Stimulated activated CD4-positive, alpha-beta T cell treated with anti-CD3 and anti-CD28 coated beads, Interleukin-2, amount 100 ng/mL, for 24 hours (primary cell): ENCODE data around the gene TMEM131.
"Not testable (repeated sequence)": the region's sequence is repeated elsewhere in the genome, so short reads cannot be mapped to it uniquely, and the experiment has no call there.

Source experiments
- DNase-seq, 2 donors: peaks; one replicate each; pipeline ENCODE4 v3.0.0-alpha.2; 2020

Gene TMEM131

GRCh38 chr2:97853057-97853456 lies 142.7 kb downstream of the TMEM131 start:
- DNase-seq, result not testable (repeated sequence)

- no peak for DNase-seq
Observed at GRCh38 chr2:97851172-97851571, 144.6 kb downstream of the TMEM131 start.

DNA sequence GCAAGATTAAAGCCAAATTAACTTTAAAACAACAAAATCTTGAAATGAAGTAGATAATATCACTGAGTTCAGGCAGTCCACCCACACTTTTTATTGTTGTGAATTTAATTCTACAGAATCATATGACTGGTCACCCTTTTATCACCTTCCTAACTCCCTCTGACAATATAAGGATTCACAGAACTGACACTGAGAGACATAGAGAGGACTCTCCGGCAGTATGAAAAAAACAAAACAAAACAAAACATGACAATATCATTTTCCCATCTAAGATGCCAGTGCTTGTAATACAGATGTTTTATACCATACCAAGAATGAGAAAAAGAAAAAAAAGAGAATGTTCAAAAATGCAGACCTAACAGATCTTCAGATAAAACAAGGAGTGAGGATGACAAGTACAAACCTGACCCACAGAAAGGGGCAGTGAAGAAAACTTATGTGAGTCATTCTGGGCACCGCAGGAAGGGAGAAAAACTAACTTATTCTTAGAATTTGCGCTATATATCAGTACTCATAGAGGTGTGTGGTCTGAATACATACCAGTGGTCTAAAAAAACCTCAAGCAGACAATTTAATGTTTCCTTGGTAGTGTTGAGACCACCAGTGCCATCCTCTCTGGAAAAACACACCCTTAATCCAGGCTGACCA lies 145.7 kb downstream of the TMEM131 start:
- no peak for DNase-seq

DNA sequence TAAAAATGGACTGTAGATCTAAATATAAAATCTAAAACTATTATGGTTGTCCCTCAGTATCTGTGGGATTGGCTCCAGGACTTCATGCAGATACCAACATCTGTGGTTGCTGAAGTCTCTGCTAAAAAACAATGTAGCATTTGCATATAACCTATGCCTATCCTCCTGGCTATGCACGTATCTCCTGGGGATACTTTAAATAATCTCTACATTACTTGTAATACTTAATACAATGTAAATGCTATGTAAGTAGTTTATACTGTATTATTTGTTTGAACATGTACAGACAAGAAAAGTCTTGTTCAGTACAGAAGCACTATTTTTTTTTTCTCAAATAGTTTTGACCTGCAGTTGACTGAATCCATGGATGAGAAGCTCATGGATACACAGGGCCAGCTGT lies 147.4 kb downstream of the TMEM131 start:
- DNase-seq, result no peak

- not testable (repeated sequence) for DNase-seq
Observed at GRCh38 chr2:97846716-97847115, 149.0 kb downstream of the TMEM131 start.

GRCh38 chr2:97845818-97846217 lies 149.9 kb downstream of the TMEM131 start:
- DNase-seq, result no peak

DNA sequence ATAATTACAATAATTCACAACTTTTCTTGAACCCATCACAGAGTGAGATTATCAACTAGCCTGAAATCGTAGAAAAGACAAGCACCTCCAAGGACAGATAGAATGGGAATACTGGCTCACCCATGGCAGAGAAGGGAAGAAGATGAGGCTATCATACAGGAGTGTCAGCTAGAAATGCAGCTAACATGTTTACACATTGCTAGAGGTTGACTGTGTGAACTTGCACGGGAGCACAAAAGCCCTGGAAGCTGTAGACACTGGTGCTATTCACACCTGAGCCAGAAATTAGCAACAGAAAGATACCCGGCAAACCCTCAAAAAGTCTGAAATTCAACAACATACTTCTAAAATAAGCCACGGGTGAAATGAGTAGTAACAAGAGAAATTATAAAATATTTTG lies 150.6 kb downstream of the TMEM131 start:
- DNase-seq, result no peak

DNA sequence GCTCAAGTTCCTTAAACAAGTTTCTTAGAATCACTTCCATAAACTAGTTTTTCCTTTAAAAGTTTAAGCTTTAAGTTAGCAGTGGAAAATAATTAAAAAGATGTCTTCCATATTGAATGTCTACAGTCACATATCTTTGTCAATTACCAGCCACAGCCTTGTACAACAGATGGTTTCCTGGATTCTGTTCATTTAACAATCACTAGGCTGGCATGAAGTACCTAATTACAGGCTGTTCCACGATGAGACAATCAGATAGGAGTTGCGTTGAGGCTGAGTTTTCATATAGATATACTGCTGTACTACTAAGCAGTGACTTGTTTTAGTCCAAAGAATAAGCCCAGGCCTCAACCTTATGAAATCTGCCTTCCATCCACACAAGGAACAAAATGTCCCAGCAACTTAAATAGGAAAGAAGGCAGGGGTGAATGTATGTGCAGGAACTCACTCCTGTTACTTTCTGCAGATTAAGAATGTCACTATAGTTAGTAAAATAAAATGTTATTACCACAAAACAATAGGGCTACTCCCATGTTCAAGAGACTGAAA lies 151.4 kb downstream of the TMEM131 start:
- DNase-seq, result no peak

- DNase-seq, result no peak
Observed at GRCh38 chr2:97840198-97840597, 155.6 kb downstream of the TMEM131 start.

- no peak for DNase-seq
Observed at GRCh38 chr2:97834610-97835009, 161.1 kb downstream of the TMEM131 start.

- no peak for DNase-seq
Observed at GRCh38 chr2:97831121-97831520, 164.6 kb downstream of the TMEM131 start.

DNA sequence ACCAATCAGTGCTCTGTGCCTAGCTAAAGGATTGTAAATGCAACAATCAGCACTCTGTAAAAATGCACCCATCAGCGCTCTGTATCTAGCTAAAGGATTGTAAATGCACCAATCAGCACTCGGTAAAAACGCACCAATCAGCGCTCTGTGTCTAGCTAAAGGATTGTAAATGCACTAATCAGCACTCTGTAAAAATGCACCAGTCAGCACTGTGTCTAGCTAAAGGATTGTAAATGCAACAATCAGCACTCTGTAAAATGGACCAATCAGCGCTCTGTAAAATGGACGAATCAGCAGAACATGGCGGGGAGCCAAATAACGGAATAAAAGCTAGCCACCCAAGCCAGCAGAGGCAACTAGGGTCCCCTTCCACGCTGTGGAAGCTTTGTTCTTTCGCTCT lies 166.5 kb downstream of the TMEM131 start:
- DNase-seq, result not testable (repeated sequence)

- DNase-seq, result not testable (repeated sequence)
Observed at GRCh38 chr2:97827013-97827412, 168.7 kb downstream of the TMEM131 start.

DNA sequence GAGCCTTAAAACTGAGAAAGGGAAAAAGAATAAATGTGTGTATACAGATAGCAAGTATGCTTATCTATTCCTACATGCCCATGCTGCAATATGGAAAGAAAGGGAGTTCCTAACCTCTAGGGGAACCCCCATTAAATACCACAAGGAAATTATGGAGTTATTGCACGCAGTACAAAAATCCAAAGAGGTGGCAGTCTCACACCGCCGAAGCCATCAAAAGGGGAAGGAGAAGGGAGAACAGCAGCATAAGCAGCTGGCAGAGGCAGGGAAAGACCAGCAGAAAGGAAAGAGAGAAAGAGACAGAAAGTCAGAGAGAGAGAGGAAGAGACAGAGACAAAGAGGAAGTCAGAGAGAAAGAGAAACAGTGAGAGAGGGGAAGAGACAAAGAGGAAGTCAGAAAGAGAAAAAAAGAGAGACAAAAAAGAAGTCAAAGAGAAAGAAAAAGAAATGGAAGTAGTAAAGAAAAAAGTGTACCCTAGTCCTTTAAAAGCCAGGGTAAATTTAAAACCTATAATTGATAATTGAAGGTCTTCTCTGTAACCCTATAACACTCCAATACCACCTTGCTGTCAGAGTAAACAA lies 169.4 kb downstream of the TMEM131 start:
- DNase-seq, result not testable (repeated sequence)

- DNase-seq, result not testable (repeated sequence)
Observed at GRCh38 chr2:97824011-97824410, 171.7 kb downstream of the TMEM131 start.

DNA sequence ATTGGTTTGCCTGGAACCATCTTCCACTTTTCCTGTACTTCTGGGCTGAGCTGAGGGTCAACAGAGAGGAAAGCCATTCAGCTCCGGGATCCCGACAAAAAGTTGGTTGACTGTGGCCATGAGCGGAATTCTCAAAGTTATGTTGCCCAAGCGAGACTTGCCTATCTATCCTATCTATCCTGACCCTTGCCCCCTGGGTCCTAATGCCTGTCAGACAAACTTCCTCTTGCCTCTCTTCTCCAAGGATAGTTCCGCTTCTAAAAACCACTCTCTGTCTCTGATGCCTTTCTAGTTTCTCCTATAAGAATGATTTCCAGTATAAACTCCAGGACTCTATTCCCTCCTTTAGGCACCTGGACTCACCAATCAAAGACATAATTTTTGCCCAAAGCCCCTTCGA lies 173.9 kb downstream of the TMEM131 start:
- DNase-seq, result not testable (repeated sequence)

DNA sequence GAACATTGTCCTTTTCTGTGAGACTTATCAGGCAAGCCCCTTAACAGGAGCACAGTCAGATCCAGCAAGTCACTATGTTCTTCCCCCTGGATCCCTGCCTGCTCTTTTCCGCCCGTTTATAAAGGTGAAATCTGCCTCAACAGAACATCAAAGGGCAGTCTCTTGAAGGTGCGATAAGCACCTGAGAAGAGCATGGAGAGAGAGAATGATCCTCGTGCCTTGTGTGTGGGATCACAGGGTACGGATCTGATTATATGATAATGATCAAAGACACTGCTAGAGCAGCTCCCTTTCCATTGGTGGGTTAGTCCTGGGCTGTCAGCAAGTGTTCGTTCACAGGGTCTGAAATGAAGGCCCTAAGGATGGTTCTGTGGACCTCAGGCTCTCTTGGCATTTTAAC lies 176.0 kb downstream of the TMEM131 start:
- DNase-seq, result no peak

DNA sequence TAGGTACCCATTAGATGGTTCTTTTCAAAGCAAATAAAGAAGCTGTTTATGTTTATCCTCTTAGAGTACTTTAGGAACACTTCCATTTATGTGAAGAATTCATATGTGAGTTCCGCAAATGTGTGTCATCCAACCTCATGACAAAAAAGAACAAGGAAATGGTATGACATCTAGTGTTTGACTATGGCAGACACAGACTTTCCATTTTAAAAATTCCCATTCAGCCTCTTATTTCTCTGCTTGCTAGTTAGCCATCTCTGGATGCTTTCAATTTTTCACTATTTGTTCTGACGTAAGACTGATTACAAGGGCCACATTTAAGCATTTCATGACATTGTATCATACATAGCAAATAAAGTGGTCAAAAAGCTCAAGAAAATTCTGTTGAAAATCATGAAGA lies 179.3 kb downstream of the TMEM131 start:
- DNase-seq, result no peak

DNA sequence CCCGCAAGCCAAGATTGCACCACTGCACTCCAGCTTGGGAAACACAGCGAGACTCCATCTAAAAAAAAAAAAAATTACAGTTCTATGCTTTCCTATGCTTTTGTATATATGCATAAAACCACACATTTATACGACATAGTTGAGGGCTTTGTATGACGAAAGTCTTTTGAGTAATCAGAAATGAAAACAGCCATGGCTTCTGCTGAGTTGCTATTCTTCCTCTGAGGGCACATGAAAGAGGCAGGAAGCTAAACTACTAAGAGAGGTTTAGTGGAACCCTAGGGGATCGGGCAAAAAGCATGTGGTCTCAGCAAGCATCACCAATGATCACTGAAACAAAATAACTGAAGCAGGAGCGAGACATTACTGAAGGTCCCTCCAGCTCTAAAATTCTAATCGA lies 182.8 kb downstream of the TMEM131 start:
- no peak for DNase-seq

DNA sequence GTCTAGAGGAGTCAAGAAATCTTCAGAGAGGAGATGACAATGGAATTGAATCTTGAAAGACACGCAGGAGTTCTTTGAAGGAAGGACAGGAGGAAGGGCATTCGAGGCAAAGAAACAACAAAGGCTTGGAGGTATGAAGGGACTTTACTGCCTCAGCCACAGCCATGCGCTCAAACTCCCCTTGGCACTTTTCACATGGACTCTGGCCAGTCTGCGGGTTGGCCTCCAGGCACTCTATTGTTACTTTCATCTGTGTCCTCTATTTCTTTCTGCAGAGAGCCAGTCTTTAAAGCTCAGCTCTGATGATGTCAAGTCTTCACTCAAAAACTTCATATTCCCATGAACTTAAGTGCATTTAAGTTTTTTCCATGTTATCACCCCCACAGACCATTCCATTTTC lies 186.9 kb downstream of the TMEM131 start:
- DNase-seq, result no peak

DNA sequence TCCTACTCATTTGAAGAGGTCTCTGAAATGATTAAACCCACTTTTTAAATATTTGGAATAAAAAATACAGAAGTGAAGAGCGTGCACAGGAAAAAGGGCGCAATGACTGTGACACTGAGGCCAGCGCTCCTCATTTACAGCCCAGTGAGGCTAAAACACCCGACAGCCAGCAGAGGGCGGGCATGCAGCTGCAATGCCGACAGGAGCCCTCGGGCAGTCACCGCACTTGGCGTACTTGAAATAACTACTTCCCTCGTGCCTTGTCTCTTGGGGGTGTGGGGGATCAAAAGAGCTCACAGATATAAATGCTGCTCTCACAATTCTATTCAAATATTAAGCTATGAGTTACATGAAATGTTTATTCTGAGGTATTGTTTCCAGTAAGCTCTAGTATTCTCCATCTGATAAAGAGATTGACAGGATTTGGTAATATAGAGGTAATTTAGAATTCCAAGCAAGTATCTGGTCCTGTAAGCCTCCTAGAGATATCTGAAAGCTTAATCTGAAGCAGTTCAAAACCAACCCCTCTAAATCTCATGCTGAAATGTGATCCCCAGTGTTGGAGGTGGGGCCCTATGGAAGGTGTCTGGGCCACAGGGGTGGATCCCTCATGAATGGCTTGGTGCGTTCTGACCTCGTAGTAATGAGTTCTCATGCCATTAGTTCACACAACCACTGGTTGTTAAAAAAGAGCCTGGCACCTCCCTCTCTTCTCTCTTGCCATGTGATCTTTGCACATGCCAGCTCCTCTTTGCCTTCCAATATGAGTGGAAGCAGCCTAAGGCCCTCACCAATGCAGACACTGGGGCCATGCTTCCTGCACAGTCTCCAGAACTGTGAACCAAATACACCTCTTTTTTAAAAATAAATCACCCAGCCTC lies 188.8 kb downstream of the TMEM131 start:
- peak; percentile 81 to 84 for DNase-seq

GRCh38 chr2:97805776-97806175 lies 190.0 kb downstream of the TMEM131 start:
- no peak for DNase-seq

DNA sequence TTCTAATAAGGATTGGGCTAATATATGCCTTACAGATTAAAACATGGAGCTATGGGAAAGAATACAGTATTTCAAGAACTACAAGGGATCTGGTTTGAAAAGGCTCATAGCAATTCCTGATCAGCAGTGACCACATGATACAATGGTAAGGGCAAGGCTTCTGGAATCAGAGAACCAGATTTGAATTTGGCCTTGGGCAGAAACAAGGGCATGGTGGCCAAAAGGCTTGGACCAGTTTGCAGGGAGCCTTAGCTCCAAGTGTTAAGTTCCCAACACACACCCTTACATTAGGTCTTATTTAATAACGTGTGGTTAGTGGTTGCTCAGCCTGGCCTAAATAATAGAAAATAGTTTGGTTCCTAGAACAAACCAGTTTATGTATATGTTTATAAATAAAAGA lies 194.7 kb downstream of the TMEM131 start:
- DNase-seq, result no peak

GRCh38 chr2:97798416-97798815 lies 197.3 kb downstream of the TMEM131 start:
- DNase-seq, result no peak
